Measurements from ENCODE around the gene CCDC146.
A peak's percentile ranks its signal among the peaks of the same experiment; 100 is the strongest.
"Not testable (repeated sequence)": the region's sequence is repeated elsewhere in the genome, so short reads cannot be mapped to it uniquely, and the experiment has no call there.

CCDC146 gene

GRCh38 chr7:77121860-77122681 is at the start of gene CCDC146:
Gene CCDC146, plus strand, starts transcription at chr7:77122615. Its CDS starts 45,054 bp downstream, at chr7:77167669.
- DNase-seq, result peak; percentile 80 to 84

- DNase-seq, result not testable (repeated sequence)
These were observed 47.5 kb upstream of the CCDC146 start for GRCh38 chr7:77074786-77075396.

- DNase-seq, result not testable (repeated sequence)
These were observed 45.4 kb upstream of the CCDC146 start for GRCh38 chr7:77077060-77077459.

- DNase-seq, result not testable (repeated sequence)
These were observed 43.3 kb upstream of the CCDC146 start for GRCh38 chr7:77079112-77079511.

GRCh38 chr7:77079624-77080023 is 42.8 kb upstream of the CCDC146 start:
- not testable (repeated sequence) for DNase-seq

- DNase-seq, result not testable (repeated sequence)
These were observed 42.2 kb upstream of the CCDC146 start for GRCh38 chr7:77080236-77080635.

GRCh38 chr7:77082192-77082591 is 40.2 kb upstream of the CCDC146 start:
- not testable (repeated sequence) for DNase-seq

- DNase-seq, result not testable (repeated sequence)
These were observed 30.1 kb upstream of the CCDC146 start for GRCh38 chr7:77092301-77092700.

GRCh38 chr7:77100501-77100900 is 21.9 kb upstream of the CCDC146 start:
- not testable (repeated sequence) for DNase-seq

- not testable (repeated sequence) for DNase-seq
These were observed 21.2 kb upstream of the CCDC146 start for GRCh38 chr7:77101187-77101586.

GRCh38 chr7:77102671-77103070 is 19.7 kb upstream of the CCDC146 start:
- not testable (repeated sequence) for DNase-seq

GRCh38 chr7:77105904-77106303 is 16.5 kb upstream of the CCDC146 start:
- DNase-seq, result not testable (repeated sequence)

- DNase-seq, result not testable (repeated sequence)
These were observed 14.8 kb upstream of the CCDC146 start for GRCh38 chr7:77107659-77108058.

GRCh38 chr7:77108362-77108761 is 14.1 kb upstream of the CCDC146 start:
- DNase-seq, result not testable (repeated sequence)

GRCh38 chr7:77112719-77113306 is 9.6 kb upstream of the CCDC146 start:
- not testable (repeated sequence) for DNase-seq

- DNase-seq, result not testable (repeated sequence)
These were observed 3.1 kb downstream of the CCDC146 start for GRCh38 chr7:77125486-77125885.

- DNase-seq, result not testable (repeated sequence)
These were observed 4.6 kb downstream of the CCDC146 start for GRCh38 chr7:77127009-77127408.

GRCh38 chr7:77128582-77129410 is 6.4 kb downstream of the CCDC146 start:
- not testable (repeated sequence) for DNase-seq

- DNase-seq, result not testable (repeated sequence)
These were observed 9.4 kb downstream of the CCDC146 start for GRCh38 chr7:77131781-77132180.

GRCh38 chr7:77138668-77139067 is 16.3 kb downstream of the CCDC146 start:
- DNase-seq, result not testable (repeated sequence)

GRCh38 chr7:77140291-77140690 is 17.9 kb downstream of the CCDC146 start:
- DNase-seq, result not testable (repeated sequence)

- not testable (repeated sequence) for DNase-seq
These were observed 29.8 kb downstream of the CCDC146 start for GRCh38 chr7:77152232-77152631.
